Prostate gland (tissue), 2 donors: ENCODE results near the gene OTX2. TPM values are rescaled to one million over a fixed set of nuclear protein-coding genes. Genes with fewer than 3 reads are reported as not detected.

Experiments
- DNase-seq: peaks from one replicate; pipeline ENCODE4 v3.0.0-alpha.2; 2019; ENCODE audit warnings: low spot score
- H3K27ac ChIP-seq, 2 donors: fragments of 200-600 bp; sonication (generic); 2 replicates each; pipeline ENCODE4 v1.5.1; 2017 to 2019
- H3K27me3 ChIP-seq: fragments of 200-600 bp; sonication (generic); replicated peaks from 2 replicates; pipeline ENCODE4 v1.5.1; 2019; ENCODE audit not compliant: insufficient read depth
- H3K36me3 ChIP-seq, 2 donors: fragments of 200-600 bp; sonication (generic); 1 replicate in 1 of 2; 2 replicates in 1 of 2; pipeline versions ENCODE4 v1.5.1 to v1.8.1; 2017 to 2019
- H3K4me1 ChIP-seq: fragments of 200-600 bp; sonication (generic); replicated peaks from 2 replicates; pipeline ENCODE4 v1.5.1; 2019
- H3K4me3 ChIP-seq, 2 donors: fragments of 200-600 bp; sonication (generic); 2 replicates each; pipeline ENCODE4 v1.5.1; 2017 to 2019
- H3K9me3 ChIP-seq: fragments of 200-600 bp; sonication (generic); 2 replicates; pipeline ENCODE4 v1.5.1; 2017
- POLR2A ChIP-seq: fragments of 450-650 bp; IDR thresholded peaks from one replicate; pipeline ENCODE4 v1.6.1; 2016; ENCODE audit warnings: antibody characterized with exemption, mild to moderate bottlenecking
- POLR2AphosphoS5 ChIP-seq: sonication (generic); formaldehyde crosslinking; IDR thresholded peaks from one replicate; pipeline ENCODE4 v1.6.1; 2017; ENCODE audit warnings: antibody characterized with exemption
- WGBS: methylation state at CpG from one replicate; pipeline ENCODE4 v1.1.5; 2018; 5-methylcytosine and 5-hydroxymethylcytosine counted together
- intact Hi-C: fragments of 100-400 bp; cut with DNase I; formaldehyde crosslinking; loops from one replicate; pipeline ENCODE4 v1.14.2; 2022
- total RNA-seq, 2 donors: library from RNA; depleted of rRNA; stranded (reverse); fragments of >200 nt; gene quantifications; one replicate each; pipeline ENCODE4 v1.1.0, GENCODE V29; 2016
- TF ChIP-seq, protein P1 (sequence below), 4 experiments: fragments of 200-600 bp in 2 of 4; fragments of 450-650 bp in 2 of 4; sonication (generic) in 2 of 4; IDR thresholded peaks; 1 replicate in 3 of 4; 2 replicates in 1 of 4; pipeline ENCODE4 v1.5.1; 2016 to 2019; ENCODE audit warnings: antibody characterized with exemption in 4 of 4, mild to moderate bottlenecking in 2 of 4, moderate library complexity in 2 of 4

The OTX2 gene
- total RNA-seq, 2 donors from 2014 or later = not detected

- Histone ChIP-seq H3K9me3 (no peaks in the 10 kb centered on the region), H3K27me3 (no peaks in the 10 kb centered on the region), H3K4me1 (no peaks in the 10 kb centered on the region), H3K36me3 (no peaks in the 10 kb centered on the region), H3K4me3 (no peak overlapping the region), H3K27ac (no peak overlapping the region)
- TF ChIP-seq POLR2AphosphoS5 = no peak
- TF ChIP-seq POLR2A = no peak
- TF ChIP-seq, protein P1, sequence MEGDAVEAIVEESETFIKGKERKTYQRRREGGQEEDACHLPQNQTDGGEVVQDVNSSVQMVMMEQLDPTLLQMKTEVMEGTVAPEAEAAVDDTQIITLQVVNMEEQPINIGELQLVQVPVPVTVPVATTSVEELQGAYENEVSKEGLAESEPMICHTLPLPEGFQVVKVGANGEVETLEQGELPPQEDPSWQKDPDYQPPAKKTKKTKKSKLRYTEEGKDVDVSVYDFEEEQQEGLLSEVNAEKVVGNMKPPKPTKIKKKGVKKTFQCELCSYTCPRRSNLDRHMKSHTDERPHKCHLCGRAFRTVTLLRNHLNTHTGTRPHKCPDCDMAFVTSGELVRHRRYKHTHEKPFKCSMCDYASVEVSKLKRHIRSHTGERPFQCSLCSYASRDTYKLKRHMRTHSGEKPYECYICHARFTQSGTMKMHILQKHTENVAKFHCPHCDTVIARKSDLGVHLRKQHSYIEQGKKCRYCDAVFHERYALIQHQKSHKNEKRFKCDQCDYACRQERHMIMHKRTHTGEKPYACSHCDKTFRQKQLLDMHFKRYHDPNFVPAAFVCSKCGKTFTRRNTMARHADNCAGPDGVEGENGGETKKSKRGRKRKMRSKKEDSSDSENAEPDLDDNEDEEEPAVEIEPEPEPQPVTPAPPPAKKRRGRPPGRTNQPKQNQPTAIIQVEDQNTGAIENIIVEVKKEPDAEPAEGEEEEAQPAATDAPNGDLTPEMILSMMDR (IDR thresholded peaks at IDR 0.05) = no peak
- no peak for DNase-seq
- intact Hi-C loops = no loop called here
Observed at GRCh38 chr14:56770512-56770911, 39.8 kb downstream of the OTX2 start.

DNA sequence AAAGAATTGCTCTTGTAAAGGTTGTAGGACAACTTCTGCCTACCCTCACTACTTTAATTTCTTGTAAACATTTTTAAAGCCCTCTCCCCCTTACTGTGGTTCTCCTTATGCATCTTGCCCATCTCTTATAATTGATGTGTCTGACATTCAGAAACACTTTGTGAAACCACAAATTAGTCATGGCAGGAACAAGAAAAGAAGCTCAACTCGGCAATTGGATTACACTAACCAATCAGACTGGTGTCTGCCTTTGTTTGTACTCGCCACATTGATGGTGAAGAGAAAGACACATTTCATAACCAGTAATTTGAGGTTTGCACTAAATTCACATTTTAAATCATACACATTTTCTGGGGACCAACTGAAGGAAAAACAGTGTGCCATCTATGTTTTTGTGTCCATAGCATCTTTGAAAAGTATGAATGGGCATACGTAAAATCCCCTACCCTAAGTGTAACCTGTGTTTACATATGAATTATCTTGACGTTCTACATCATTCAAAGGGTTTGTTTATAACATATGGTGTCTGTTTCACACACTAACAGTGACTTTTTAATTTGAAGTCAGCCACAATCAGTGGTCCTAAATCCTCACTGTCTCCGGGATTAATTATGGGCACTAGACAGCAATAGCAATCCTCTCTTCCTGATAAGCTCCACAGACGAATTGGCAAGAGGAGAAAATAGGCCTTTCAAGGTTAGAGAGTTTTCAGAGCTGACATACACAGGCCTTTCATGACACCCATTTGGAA lies 49.9 kb downstream of the OTX2 start:
- Histone ChIP-seq H3K36me3 (no peaks in the 10 kb centered on the region), H3K27ac (no peak overlapping the region), H3K27me3 (no peaks in the 10 kb centered on the region), H3K4me1 (no peaks in the 10 kb centered on the region), H3K9me3 (no peaks in the 10 kb centered on the region), H3K4me3 (no peak overlapping the region)
- TF ChIP-seq, protein P1 (IDR thresholded peaks at IDR 0.05) = no peak
- no peak for TF ChIP-seq POLR2A
- no peak for TF ChIP-seq POLR2AphosphoS5
- DNase-seq = no peak
- 56% methylated on average over 6 of the region's 6 CpGs for WGBS
- intact Hi-C loops = no loop called here

GRCh38 chr14:56759633-56760032 lies 50.6 kb downstream of the OTX2 start:
- H3K4me1 ChIP-seq = no peaks in the 10 kb centered on the region
- no peaks in the 10 kb centered on the region for H3K36me3 ChIP-seq
- no peak overlapping the region for H3K4me3 ChIP-seq
- TF ChIP-seq, protein P1 (IDR thresholded peaks at IDR 0.05) = no peak
- TF ChIP-seq POLR2AphosphoS5 (no peak), POLR2A (no peak)
- no peak for DNase-seq
- 75% methylated on average over 2 of the region's 2 CpGs for WGBS
- no peaks in the 10 kb centered on the region for H3K27me3 ChIP-seq
- no peak overlapping the region for H3K27ac ChIP-seq
- intact Hi-C loops = no loop called here
- H3K9me3 ChIP-seq = no peaks in the 10 kb centered on the region

DNA sequence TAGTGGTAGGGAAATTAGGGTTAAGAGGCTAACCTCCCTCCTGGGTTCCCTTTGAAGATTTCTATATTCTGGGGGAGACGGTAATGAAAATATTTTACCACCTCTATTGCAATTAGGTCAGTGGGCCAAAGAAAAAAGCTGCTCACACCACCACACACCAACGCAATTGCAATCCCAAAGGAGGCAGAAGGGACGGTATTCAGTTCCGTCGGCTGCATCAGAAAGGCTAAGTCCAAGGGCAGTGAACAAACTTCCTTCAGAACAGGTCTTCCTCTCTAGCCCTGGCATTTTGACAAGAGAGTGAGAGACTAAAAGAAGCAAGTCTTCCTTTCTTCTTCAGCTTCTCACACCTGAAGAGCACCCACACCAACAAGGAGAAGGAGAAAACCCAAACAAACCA lies 51.2 kb downstream of the OTX2 start:
- no peak for DNase-seq
- H3K36me3 ChIP-seq = no peaks in the 10 kb centered on the region
- no peaks in the 10 kb centered on the region for H3K27me3 ChIP-seq
- intact Hi-C loops = no loop called here
- H3K4me3 ChIP-seq = no peak overlapping the region
- TF ChIP-seq POLR2AphosphoS5 = no peak
- TF ChIP-seq POLR2A = no peak
- TF ChIP-seq, protein P1 (IDR thresholded peaks at IDR 0.05) = no peak
- H3K27ac ChIP-seq = no peak overlapping the region
- no peaks in the 10 kb centered on the region for H3K9me3 ChIP-seq
- WGBS = 93% methylated on average over 5 of the region's 5 CpGs
- H3K4me1 ChIP-seq = no peaks in the 10 kb centered on the region

- H3K36me3 ChIP-seq = no peaks in the 10 kb centered on the region
- TF ChIP-seq, protein P1 (IDR thresholded peaks at IDR 0.05) = no peak
- TF ChIP-seq POLR2A (no peak), POLR2AphosphoS5 (no peak)
- no peaks in the 10 kb centered on the region for H3K4me1 ChIP-seq
- H3K27me3 ChIP-seq = no peaks in the 10 kb centered on the region
- no peak overlapping the region for H3K27ac ChIP-seq
- H3K9me3 ChIP-seq = no peaks in the 10 kb centered on the region
- WGBS = 57% methylated on average over 3 of the region's 3 CpGs
- H3K4me3 ChIP-seq = no peak overlapping the region
- DNase-seq = no peak
- intact Hi-C loops = no loop called here
Observed at GRCh38 chr14:56754921-56755320, 55.4 kb downstream of the OTX2 start.
